ENCODE data around the gene INSYN1. TPM values are rescaled to one million over a fixed set of nuclear protein-coding genes. Genes with fewer than 3 reads are reported as not detected.
"Not testable (repeated sequence)": the region's sequence is repeated elsewhere in the genome, so short reads cannot be mapped to it uniquely, and the experiment has no call there.

Gene INSYN1
- total RNA-seq, 1 donor from 2014 or later, result under 0.01 TPM

DNA sequence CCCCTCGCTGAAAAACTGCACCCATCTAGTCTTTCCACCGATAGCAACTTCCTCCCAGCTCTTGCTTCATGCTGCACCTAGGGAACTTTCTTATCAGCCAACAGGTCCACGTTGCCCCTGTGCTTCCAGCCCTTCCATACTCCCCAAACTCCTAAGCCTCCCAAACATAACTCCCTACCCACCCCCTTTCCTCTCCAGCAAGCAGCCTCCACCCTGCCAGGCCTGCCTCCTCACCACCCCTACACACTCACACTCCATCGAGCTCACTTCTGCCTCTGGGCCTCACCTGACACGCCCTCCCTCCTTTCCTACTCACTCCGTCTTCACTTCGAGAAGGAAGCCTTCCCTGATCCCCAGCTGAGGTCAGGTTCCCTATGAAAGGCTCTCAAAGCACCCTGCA lies 8.1 kb downstream of the INSYN1 start:
- TF ChIP-seq, protein P1, sequence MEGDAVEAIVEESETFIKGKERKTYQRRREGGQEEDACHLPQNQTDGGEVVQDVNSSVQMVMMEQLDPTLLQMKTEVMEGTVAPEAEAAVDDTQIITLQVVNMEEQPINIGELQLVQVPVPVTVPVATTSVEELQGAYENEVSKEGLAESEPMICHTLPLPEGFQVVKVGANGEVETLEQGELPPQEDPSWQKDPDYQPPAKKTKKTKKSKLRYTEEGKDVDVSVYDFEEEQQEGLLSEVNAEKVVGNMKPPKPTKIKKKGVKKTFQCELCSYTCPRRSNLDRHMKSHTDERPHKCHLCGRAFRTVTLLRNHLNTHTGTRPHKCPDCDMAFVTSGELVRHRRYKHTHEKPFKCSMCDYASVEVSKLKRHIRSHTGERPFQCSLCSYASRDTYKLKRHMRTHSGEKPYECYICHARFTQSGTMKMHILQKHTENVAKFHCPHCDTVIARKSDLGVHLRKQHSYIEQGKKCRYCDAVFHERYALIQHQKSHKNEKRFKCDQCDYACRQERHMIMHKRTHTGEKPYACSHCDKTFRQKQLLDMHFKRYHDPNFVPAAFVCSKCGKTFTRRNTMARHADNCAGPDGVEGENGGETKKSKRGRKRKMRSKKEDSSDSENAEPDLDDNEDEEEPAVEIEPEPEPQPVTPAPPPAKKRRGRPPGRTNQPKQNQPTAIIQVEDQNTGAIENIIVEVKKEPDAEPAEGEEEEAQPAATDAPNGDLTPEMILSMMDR (conservative IDR thresholded peaks at IDR 0.05; ENCODE audit: low read depth, low read length), result no peak
- no peak for DNase-seq (ENCODE audit: low read depth)

DNA sequence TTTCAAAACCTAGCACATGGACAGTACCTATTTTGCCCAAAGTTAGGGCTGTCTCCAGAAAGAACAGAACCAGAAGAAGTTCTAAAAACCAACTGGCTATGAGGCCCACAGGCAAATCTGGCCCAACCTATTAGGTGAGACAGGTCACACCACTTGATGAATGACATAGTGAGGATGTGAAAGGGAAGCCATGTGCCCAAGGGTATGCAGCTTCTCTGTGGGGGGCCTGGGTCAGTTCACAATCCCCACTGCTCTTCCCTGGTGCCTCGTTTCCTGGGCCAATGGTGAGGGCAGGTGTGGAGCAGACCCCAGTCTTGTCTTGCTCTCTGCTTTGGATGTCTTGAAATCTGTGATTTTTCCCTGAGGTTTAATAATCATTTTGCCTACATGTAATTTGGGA lies 8.9 kb downstream of the INSYN1 start:
- TF ChIP-seq, protein P1 (conservative IDR thresholded peaks at IDR 0.05; ENCODE audit: low read depth, low read length), result no peak
- DNase-seq (ENCODE audit: low read depth), result no peak
- no peak overlapping the region for H3K4me3 ChIP-seq (ENCODE audit: low read depth, low read length)

More for the DNA sequence above, 8.1 kb downstream of the INSYN1 start:
- no peak overlapping the region for H3K4me3 ChIP-seq (ENCODE audit: low read depth, low read length)

DNA sequence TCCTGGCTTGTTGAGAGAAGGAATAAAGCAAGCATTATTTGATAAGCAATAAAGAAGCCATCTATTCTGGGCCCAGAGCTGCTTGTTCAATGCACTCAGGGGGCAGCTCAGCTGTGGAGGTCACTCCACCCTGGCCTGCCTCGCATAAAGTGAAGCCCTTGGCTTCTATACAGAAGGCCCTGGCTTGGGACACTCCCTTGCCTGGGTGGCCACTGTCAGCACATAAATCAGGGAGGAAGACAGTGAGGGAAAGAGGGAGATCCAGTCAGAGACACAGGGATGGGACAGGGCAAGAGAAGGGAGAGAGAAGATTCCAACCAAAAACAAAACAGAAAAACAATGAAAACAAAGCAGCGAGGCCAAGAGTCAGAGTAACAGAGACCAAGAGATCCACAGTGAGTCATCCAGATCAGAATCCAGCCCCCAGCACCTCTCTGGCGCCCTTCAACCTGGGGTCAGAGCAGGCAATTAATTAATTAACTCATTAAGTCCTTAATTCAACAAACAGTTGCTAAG lies 11.8 kb downstream of the INSYN1 start:
- TF ChIP-seq, protein P1 (conservative IDR thresholded peaks at IDR 0.05; ENCODE audit: low read depth, low read length), result no peak
- no peak overlapping the region for H3K4me3 ChIP-seq (ENCODE audit: low read depth, low read length)
- DNase-seq (ENCODE audit: low read depth), result no peak

DNA sequence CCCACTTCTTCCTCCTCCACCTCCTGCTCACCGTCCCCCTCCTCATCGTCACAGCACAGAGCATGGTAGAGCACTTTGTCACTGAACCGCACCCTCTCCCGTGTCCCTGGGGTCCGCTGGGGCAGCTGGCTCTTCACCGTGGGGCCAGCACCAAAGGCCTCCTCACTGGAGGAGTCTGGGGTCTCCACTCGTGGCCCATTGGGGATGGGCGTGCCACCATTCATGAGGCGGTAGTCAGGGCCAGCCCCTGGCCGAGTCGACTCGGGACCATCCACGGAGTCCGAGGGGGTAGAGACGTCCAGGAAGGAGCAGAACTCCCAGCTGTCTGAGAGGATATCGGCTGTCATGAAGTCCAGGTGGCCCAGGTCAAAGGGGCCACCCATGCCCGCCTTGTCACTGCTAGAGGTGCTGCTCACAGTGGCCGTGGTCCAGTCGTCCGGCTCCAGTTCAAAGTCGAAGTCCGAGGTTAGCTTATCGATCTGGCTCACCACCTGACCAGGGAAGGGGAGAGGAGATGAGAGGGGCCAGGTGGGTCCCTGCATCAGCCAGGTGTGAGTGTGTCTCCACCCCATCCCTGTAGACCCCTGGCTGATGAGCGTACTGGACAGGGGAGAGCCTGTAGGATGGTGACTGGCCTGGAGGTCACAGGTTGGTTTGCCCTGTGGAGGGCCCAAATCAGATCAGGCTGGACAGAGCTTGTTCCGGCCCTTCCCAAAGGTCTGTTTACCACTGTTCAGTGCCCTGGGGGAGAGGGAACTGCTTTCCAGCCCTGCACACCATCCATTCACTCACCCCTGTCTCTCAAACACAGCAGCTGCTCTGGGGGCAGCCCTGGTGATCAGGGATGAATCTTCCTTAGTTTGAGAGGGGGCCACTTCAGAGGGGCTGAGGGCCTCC lies 12.8 kb downstream of the INSYN1 start:
- no peak for DNase-seq (ENCODE audit: low read depth)
- TF ChIP-seq, protein P1 (conservative IDR thresholded peaks at IDR 0.05; ENCODE audit: low read depth, low read length), result no peak
- no peak overlapping the region for H3K4me3 ChIP-seq (ENCODE audit: low read depth, low read length)

GRCh38 chr15:73737535-73737934 lies 15.6 kb downstream of the INSYN1 start:
- no peak for DNase-seq (ENCODE audit: low read depth)
- TF ChIP-seq, protein P1 (conservative IDR thresholded peaks at IDR 0.05; ENCODE audit: low read depth, low read length), result no peak
- no peak overlapping the region for H3K4me3 ChIP-seq (ENCODE audit: low read depth, low read length)

DNA sequence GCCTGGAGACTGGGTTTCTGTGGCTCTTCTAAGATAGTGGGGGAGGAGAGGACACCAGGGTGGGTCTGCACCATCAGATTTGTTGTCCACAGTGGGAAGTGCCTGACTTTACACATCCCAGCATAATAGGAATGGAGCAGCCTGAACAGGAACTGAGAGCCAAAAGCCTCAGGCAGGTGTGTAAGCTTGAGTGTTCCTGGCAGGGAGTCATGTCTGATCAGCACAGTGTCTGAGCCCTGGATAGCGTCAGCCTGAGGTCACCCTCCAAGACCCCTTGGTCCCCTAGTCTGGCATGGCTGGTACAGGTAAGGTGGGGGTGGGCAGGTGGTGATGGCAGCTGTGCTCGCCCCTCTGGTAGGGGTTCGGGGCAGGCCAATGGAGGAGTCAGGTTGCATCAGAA lies 20.2 kb downstream of the INSYN1 start:
- H3K4me3 ChIP-seq (ENCODE audit: low read depth, low read length), result no peak overlapping the region
- DNase-seq (ENCODE audit: low read depth), result no peak
- TF ChIP-seq, protein P1 (conservative IDR thresholded peaks at IDR 0.05; ENCODE audit: low read depth, low read length), result no peak

- H3K4me3 ChIP-seq (ENCODE audit: low read depth, low read length); DNase-seq (ENCODE audit: low read depth): not testable (repeated sequence)
These were observed 21.1 kb downstream of the INSYN1 start for GRCh38 chr15:73732051-73732450.
